Esophagus squamous epithelium (tissue), 4 donors: ENCODE measurements around the gene INPP5D.

Source experiments
- POLR2A ChIP-seq, 4 donors: fragments of 450-650 bp; IDR thresholded peaks; one replicate each; pipeline ENCODE4 v1.6.1; 2017; ENCODE audit warnings: antibody characterized with exemption in 4 of 4, mild to moderate bottlenecking in 4 of 4, moderate library complexity in 3 of 4
- TF ChIP-seq, protein P1 (sequence below), 6 experiments: fragments of 450-650 bp in 4 of 6; fragments of 200-600 bp in 2 of 6; sonication (generic) in 2 of 6; IDR thresholded peaks; one replicate each; pipeline ENCODE4 v1.5.1; 2016 to 2019; ENCODE audit warnings: antibody characterized with exemption in 6 of 6, mild to moderate bottlenecking in 4 of 6, moderate library complexity in 4 of 6

DNA sequence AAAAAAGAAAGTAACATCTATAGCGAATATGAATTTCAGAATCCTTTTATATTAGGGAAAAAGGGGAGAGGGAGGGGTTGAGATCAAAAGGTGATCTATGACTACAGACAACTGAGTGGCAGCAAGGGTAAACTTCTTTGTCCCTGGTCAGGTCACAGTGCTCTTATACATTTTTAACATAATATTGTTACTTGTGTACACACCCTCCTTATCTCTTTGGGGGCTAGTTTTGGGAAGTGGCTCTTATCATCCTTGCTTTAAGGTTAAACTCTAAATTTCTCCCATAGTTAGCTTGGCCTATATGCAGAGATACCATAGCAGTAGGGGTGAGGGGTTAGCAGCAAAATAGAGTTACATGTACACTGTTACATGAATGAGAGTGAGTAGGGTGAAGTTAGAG lies 159.7 kb downstream of the INPP5D start:
- TF ChIP-seq, protein P1, sequence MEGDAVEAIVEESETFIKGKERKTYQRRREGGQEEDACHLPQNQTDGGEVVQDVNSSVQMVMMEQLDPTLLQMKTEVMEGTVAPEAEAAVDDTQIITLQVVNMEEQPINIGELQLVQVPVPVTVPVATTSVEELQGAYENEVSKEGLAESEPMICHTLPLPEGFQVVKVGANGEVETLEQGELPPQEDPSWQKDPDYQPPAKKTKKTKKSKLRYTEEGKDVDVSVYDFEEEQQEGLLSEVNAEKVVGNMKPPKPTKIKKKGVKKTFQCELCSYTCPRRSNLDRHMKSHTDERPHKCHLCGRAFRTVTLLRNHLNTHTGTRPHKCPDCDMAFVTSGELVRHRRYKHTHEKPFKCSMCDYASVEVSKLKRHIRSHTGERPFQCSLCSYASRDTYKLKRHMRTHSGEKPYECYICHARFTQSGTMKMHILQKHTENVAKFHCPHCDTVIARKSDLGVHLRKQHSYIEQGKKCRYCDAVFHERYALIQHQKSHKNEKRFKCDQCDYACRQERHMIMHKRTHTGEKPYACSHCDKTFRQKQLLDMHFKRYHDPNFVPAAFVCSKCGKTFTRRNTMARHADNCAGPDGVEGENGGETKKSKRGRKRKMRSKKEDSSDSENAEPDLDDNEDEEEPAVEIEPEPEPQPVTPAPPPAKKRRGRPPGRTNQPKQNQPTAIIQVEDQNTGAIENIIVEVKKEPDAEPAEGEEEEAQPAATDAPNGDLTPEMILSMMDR (IDR thresholded peaks at IDR 0.05): no peak
- no peak for TF ChIP-seq POLR2A (IDR thresholded peaks at IDR 0.05)
